ENCODE measurements around the gene MUSK.
"Not testable (repeated sequence)": the region's sequence is repeated elsewhere in the genome, so short reads cannot be mapped to it uniquely, and the experiment has no call there.

The MUSK gene

DNA sequence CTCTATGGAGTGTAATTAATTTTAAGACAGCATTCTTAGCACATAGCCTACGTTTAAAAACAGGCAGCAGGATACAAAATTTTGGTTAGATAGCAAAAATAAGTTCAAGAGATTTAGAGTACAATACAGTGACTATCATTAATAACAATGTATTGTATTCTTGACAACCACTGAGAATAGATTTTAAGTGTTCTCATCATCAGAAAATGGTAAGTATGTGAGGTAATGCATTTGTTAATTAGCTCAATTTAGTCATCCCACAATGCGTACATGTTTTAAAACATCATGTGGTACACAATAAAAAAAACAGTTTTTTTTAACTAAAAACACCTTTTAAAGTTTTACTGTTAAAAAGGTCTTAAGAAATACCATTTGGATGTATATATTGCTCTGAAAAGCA is 94.2 kb downstream of the MUSK start:
- DNase-seq (ENCODE audit: low read depth), result no peak

DNA sequence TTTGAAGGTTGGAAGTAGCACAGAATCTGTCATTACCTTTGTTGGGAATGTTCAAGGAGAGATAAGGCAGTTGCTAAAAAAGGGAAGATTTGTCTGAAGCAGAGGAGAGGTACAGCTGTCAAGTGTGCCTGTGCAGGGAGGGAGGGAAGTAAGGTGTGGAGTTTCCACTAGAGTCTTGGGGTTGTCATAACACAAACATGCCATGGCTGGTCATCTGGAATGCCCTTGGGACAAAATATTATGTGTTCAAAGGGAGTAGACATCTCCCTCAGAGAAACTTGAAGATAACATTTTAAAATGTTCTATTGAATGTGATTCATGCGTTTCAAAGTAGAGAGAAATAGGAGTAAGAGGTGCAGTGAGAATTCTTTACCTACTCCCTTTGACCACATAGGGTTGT is 95.0 kb downstream of the MUSK start:
- DNase-seq (ENCODE audit: low read depth), result no peak

DNA sequence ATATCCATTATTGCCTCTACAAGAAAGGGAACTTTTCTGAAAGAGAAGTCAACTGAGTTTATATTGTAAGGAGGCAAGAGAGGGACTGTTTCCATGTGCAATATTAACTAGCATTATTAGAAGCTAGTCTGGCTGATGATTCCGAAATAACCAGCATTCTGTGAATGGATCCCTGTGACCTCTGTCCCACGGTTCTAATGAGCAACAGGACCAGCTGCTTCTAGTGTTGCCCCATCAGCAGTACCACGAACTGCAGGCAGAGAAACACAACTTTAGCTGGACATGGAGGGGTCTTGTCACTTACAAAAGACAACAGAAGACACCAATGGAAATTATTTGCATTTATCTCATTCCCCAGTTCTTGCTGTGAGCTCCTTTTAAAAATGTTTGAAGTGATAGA is 95.4 kb downstream of the MUSK start:
- no peak for DNase-seq (ENCODE audit: low read depth)

DNA sequence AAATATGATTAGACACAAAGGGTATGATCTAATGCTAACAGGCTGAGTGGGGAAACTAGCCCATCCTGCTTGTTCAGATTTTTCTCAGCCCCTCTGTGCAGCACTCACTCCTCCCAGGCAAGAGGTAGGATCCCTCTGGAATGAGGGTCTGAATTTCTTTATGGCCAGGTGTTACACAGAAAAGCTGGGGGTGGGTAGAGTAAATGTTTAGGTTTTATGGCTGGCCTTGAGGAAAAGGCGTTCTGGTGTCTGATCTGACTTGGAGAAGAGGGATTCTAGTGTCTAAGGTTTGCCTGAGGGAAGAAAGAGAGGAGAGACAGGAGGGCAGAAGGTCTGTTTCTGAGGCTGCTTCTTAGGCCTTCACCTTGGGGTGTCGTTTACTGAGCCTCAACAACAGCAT is 97.3 kb downstream of the MUSK start:
- DNase-seq (ENCODE audit: low read depth), result no peak

DNA sequence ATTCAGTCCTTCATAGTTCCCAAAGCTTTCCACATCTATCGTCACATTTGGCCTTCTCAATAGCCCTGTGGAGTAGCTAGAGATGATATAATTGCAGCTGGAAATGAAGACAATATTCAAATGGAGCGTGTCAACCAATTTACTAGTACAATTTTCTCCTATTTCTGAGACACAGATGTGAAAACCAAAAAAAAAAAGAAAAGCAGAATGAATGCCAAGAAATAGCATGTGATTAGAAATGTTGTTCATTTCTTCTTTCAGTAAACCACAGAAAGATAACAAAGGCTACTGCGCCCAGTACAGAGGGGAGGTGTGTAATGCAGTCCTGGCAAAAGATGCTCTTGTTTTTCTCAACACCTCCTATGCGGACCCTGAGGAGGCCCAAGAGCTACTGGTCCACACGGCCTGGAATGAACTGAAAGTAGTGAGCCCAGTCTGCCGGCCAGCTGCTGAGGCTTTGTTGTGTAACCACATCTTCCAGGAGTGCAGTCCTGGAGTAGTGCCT is 99.0 kb downstream of the MUSK start:
- no peak for DNase-seq (ENCODE audit: low read depth)

DNA sequence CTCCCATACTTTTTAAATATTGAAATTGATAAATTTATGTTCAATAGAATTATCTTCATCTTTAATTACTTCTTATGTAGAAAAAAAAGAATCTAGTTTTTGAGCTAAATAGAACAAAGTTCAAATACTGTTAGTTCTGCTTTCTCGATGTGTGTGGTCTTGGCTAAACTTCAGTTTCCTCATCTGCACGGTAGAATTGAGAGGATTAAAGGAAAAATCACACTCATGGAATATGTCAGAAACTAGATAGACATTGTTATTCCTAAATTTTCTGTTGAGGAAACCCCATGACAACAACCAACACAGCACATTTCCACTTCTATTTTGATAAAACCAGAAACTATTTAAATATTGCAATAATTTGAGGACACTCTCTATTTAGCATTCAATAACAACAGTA is 100.3 kb downstream of the MUSK start:
- no peak for DNase-seq (ENCODE audit: low read depth)

DNA sequence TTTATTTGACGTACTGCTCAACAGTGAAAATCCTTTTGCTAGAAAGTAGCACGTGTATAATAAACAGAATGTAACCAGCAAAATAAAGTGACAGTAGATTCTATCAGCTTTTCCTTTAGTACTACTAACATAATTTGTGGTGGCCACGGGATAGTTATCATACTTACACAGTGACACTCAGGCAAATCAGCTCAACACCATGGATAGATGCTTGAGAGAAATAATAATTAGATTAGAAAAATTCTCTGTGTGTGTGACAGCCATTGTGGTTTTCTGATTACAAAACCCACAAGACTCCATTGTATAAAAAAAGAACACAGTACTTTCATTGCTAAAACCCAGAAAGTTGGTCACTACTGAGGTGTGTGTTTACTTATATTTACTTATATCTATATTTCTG is 101.1 kb downstream of the MUSK start:
- DNase-seq (ENCODE audit: low read depth), result no peak

DNA sequence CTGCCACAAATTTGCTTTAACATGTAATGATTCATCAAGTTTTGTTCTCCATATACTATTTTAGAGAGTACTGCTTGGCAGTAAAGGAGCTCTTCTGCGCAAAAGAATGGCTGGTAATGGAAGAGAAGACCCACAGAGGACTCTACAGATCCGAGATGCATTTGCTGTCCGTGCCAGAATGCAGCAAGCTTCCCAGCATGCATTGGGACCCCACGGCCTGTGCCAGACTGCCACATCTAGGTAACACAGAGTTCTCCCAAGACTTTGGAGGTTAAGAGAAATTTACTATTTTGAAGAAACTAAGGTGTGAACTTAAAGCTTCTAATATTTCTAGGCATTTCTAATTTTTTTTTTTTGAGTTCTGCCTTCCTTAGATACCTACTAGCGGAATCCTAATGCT is 107.1 kb downstream of the MUSK start:
- DNase-seq (ENCODE audit: low read depth), result no peak

DNA sequence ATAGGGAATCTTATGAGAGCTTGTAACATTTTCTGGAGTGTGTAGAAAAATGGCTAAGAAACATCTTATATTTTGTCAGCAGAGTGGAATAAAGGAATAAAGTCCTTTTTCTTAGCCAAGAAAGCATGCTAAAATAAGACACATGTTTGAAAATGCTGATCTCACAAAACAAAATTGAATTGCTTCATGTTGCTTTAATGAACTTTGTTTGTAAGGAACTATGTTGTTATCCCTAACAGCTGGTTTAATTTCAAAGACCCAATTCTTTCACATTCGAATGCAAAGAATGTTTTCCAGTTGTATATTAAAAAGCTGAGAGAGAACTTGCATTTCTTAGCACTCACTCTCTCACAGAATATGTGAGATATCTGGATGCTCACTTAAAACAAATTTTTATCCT is 107.6 kb downstream of the MUSK start:
- DNase-seq (ENCODE audit: low read depth), result no peak

DNA sequence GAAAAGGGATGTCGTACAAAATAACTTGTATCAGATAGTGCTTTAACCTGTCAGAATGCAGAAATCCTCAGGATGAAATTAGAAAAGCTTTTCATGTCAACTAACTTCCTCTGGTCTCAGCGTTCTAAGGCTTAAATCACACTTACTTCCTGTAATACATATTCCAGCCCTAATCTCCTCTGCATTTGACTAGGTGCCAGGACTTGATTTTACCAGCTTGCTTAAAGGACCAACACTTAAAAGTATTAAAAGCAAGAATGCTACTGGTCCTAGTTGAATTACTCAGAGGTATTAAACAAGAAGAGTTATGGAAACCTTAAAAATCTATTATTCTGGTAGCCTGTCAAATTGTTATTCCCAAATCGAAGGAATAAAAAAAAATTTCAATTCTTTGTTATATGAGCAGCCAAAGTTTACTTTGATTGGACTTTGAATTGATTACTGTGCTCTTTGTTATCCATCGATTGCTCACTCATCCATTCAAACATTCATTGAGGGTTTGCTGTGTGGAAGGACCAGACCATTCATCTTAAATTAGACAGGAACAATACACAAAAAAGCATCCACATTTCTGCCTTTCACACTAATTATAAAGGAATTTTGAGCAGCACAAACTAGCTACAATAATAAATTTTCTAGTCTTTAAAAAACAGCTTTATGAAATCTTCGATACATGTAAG is 108.7 kb downstream of the MUSK start:
- DNase-seq (ENCODE audit: low read depth), result no peak

DNA sequence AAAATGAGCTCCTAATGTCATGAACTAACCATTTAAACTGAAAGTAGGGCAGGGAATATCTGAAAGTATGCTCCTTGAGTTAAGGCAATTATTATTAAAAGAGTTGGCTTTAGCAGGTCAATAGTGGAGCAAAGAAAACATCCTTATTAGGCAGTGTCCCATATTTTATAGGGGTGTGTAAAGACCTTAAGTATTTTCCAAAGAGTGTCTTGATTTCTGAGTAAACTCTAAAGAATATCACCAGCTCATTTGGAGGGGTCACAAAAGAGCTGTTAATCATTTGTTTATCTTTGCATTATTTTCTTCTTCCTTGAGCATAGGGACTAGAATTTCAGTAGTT is 109.3 kb downstream of the MUSK start:
- no peak for DNase-seq (ENCODE audit: low read depth)

DNA sequence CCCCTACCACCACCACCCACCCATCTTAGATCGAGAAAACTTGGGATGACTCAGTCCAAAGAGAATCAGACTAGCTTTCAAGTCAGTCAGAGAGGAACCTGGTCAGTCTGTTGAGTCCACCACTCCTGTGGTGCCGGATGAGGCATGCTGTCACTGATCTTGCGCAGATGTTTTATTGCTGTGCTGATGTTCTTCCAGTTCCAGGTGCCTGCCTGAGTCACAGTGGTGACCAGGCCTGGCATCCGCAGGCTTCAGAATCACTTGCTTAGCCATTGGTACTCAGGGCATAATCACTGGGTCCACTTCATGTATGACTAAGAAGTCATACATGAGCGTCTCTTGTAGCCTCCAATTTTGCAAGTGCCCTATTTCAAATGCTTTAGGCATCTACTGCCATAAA is 114.1 kb downstream of the MUSK start:
- no peak for DNase-seq (ENCODE audit: low read depth)

DNA sequence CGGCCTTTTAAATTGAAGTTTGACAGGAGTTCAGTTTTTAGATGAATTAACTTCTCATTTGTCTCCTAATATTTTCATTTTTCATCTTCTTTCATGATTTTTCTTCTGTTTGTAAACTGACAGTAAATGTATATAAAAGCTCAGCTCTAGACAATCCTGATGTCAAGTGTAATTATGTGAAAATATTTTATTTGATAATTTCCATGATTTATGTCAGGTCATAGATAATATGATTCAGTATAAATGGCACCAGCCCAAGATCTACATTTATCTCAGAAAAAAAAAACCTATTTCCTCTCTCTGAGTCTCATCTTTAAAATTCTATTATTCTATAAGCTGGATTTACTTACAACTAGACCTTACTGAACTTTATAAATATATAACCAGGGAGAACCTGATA is 115.7 kb downstream of the MUSK start:
- DNase-seq (ENCODE audit: low read depth), result no peak

DNA sequence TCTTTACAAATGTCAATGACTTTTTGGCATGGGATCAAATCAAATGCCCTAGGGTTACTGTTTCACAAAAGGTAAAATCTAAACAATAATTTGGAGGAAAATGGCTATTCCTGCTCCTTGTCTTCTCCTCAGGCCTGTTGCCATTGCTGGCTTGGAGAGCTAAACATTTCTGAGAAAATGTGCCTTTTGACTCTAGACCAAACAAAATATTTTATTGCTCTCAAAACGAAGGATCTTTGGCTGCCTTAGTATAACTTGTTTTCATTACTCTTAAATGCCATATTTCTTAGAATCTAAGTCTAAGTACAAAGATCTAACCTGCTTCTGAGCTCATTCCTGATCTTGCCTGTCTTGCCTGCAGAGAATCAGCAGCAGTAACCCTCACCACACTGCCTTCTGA is 116.6 kb downstream of the MUSK start:
- no peak for DNase-seq (ENCODE audit: low read depth)

DNA sequence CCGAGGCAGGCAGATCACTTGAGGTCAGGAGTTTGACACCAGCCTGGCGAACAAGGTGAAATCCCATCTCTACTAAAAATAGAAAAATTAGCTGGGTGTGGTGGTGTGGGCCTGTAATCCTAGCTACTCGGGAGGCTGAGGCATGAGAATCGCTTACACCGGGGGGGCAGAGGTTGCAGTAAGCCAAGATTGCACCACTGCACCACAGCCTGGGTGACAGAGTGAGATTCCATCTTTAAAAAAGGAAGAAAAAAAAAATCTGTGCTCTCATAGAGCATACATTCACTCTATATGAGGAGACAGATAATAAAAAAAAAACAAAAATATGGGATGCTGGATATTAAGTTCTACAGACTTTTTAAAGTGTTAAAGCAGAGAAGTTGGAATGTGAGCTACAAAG is 119.8 kb downstream of the MUSK start:
- not testable (repeated sequence) for DNase-seq (ENCODE audit: low read depth)

DNA sequence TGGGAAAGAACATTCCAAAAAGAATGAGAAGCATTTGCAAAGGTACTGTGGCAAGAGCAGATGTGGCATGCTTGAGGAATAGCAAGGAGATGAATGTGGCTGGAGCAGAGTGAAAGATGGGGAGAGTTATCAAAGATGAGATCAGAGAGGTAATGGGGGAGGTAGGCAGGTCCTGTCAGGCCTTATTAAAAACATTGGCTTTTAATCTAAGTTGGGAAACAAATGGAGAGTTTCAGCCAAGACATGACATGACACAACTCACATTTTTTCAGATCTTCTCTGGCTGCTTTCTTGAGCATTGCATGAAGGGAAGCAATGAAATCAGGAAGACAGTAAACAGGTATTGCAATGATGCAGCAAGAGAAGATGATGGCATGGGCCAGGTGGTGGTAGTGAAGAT is 120.3 kb downstream of the MUSK start:
- no peak for DNase-seq (ENCODE audit: low read depth)

DNA sequence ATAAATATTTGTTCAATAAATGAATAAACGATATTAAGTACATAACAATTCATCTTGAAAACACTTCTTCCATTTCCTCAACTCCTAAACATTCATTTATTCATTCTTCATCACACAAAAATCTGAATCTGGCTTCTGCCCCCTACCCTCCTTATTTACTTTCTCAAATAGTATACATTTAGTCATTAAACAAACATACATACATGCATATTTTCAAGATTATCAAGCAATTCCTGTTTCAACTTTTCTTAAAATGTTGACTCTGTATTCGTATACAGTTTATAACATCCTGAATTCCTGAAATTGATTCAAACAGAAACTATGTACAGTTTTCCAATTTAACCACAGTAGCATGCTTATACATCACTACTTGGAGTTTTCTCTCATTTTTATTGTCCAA is 129.0 kb downstream of the MUSK start:
- DNase-seq (ENCODE audit: low read depth), result no peak

DNA sequence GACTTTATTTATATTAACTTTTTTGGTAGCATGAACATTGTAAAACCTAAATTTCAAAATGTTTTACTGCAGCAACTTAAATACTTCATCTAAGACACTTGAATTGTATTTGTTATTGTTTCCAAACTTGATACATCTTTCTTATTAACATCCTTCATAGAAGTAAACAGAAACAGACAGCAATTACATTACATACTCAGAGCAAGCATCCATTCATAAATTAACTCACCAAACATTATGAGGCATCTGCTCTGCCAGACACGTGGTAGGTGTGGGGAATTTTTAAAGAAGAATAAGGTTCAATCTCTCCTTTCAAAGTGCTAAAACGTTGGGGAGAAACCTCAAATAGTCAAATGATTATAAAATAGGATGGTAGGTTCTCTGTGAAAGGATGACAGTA is 130.8 kb downstream of the MUSK start:
- DNase-seq (ENCODE audit: low read depth), result no peak

DNA sequence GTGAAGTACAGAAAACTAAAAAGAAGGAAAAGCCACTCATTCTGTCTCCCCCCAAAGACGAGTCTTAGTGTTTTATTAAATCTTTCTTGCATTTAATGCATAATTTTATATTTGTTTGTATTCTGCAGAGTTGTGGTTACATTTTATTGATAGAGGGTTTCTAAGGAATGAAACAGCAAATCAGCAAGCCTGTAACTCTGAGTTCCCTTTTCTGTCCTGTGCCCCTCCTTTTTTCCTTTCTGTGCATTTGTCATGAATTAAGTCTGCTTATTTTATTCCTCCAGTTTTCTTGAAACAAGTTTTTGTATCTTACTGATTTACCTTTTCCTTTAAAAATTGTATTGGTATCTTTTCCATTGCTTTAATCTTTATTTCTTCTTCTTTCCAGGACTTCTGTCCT is 132.8 kb downstream of the MUSK start:
- DNase-seq (ENCODE audit: low read depth), result no peak

DNA sequence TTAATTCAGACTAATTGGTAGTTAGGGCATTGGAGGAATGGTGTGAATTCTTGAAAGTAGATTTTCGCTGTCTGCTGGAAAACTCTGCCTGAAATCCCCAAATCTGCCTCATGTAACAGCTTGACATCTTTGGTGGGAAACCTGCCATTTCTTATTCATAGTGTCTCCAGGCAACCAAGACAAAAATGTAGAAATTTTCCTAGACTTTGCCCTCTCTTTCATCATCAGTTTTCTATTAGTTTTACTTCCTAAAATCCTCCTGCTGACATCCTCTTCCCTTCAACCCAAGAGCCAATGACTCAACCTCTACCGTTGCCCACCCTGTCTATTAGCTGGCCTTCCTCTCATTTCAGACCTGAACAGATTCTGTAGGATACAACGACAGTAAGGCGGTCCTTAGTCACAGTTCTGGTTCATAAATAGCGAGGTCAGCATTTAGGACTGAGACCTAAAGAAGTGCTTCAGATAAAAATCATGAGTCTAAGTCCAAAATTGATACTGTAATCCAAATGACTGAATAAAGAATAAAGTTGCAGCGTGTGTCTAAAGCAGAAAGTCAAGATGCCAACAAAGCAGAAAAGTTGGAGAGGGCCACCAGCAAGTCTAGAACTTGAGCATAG is 133.9 kb downstream of the MUSK start:
- no peak for DNase-seq (ENCODE audit: low read depth)

DNA sequence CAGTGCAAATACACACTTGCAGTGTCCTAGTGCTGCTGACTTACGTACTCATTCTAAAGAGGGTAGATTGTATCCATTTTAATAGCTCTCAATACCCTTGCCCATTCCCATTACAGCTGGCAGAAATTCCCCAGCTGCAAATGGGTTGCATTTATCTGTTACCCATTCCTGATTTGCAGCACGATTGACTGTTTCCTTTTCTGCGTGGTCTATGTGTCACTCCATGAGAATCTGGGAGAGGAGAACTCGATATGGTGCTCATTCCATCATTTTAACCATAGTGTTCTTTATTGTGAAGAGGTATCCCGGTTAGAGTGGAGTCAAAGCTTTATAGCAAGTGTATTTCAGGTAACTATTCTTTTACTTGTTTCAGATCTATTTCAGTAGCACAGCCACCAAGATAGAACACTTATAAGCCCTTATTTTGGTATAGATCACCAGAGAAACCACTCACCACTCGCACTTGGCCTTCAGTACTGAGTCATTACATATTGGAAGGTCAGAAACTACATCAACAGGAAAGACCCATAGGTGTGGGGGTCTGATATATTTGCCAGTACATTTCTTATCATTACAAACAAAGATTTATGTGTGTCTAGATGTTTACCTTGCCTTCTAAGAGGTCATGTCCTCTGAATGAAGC is 139.5 kb downstream of the MUSK start:
- DNase-seq (ENCODE audit: low read depth), result no peak

DNA sequence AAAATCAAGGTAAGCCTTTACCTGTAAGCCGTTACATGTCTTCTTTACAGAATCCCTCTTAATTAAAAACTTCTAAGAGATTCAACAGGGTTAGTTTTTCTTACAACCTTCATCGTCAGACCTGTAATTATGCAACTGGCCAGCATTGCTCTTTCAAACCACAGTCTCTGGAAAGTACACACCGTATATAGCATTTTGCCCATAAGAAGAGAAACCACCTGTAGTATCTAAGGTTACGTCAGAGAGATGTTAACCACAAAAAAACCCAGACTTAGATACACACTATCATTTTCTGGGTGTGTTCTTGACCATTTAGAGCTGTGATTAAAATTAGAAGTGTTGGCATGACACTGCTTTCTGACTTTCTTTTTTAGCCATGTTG is 140.0 kb downstream of the MUSK start:
- no peak for DNase-seq (ENCODE audit: low read depth)

DNA sequence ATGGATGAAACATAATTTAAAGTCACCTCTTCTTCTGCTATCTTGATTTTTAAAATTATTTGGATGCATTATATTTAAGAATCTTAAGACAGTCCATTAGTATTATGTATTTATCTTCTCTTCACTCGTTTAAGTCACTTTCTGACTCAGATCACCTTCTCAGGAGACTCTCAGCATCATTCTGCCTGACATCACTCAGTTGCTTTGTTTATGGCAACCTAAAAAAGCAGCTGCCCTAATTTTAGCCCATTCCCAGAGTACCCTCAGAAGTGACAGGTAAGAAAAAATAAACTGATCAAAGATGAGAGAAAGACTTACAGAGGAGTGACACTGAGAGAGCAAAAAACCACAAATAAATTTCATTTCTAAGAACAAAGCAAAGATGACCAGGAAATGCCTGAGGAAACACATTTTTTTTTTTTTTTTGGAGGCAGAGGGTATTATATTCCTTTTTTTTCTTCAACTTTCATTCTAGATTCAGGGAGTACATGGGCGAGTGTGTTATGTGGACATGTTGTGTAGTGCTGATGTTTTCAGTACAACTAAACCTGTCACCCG is 140.5 kb downstream of the MUSK start:
- DNase-seq (ENCODE audit: low read depth), result no peak

Measured in activated T-helper 1 cell treated with Interleukin-2 at 50 U/mL for 16 hours (primary cell).